PC-9 (cell line): ENCODE measurements around the gene LPAR4. TPM values are rescaled to one million over a fixed set of nuclear protein-coding genes. Genes with fewer than 3 reads are reported as not detected.

Source experiments
- BruUV-seq: library from RNA; stranded (reverse); fragments of 400-500 nt; replicated peaks from 2 replicates; lab custom pipeline; 2021; lab: Mats Ljungman, UMichigan
- CTCF ChIA-PET: fragments of 300-600 bp; sonication (Branson Sonifier 250); formaldehyde crosslinking; loops from one replicate; lab custom pipeline; 2022; ENCODE audit warnings: antibody characterized with exemption; lab: Charles Lee
- POLR2A ChIA-PET: fragments of 300-600 bp; sonication (Branson Sonifier 250); formaldehyde crosslinking; loops from one replicate; lab custom pipeline; 2022; ENCODE audit warnings: antibody characterized with exemption; ENCODE audit not compliant: unreplicated experiment; lab: Charles Lee
- DNase-seq, 2 experiments: peaks; one replicate each; pipeline versions ENCODE4 v3.0.0 to v3.0.0-alpha.2; 2015 to 2022; ENCODE audit warnings: mixed read lengths in 1 of 2
- H2AFZ ChIP-seq: fragments of 200-600 bp; sonication (generic); 2 replicates; pipeline ENCODE4 v1.8.1; 2017; ENCODE audit warnings: antibody characterized with exemption
- H3F3A ChIP-seq: fragments of 200-600 bp; sonication (generic); 2 replicates; pipeline ENCODE4 v1.8.1; 2017; ENCODE audit warnings: antibody characterized with exemption, mild to moderate bottlenecking, low read depth; ENCODE audit not compliant: insufficient read depth
- H3K27ac ChIP-seq: fragments of 200-600 bp; sonication (generic); 2 replicates; pipeline ENCODE4 v1.6.1; 2016; ENCODE audit warnings: mixed run types
- H3K27me3 ChIP-seq: fragments of 200-600 bp; sonication (generic); 2 replicates; pipeline ENCODE4 v1.6.1; 2016; ENCODE audit warnings: low read depth, mixed run types; ENCODE audit not compliant: insufficient read depth
- H3K36me3 ChIP-seq: fragments of 200-600 bp; sonication (generic); 2 replicates; pipeline ENCODE4 v1.6.1; 2016; ENCODE audit warnings: low read depth, mixed run types
- H3K4me1 ChIP-seq: fragments of 200-600 bp; sonication (generic); replicated peaks from 2 replicates; pipeline ENCODE4 v1.6.1; 2016; ENCODE audit warnings: mixed run types; ENCODE audit not compliant: insufficient read depth
- H3K4me2 ChIP-seq: fragments of 200-600 bp; sonication (generic); 2 replicates; pipeline ENCODE4 v1.6.1; 2017; ENCODE audit warnings: mixed run types
- H3K4me3 ChIP-seq: fragments of 200-600 bp; sonication (generic); 2 replicates; pipeline ENCODE4 v1.6.1; 2016; ENCODE audit warnings: mixed run types
- H3K79me2 ChIP-seq: fragments of 200-600 bp; sonication (generic); 2 replicates; pipeline ENCODE4 v1.6.1; 2017; ENCODE audit warnings: low read depth, mixed run types
- H3K9me2 ChIP-seq: fragments of 200-600 bp; sonication (generic); 2 replicates; pipeline ENCODE4 v1.8.1; 2017; ENCODE audit warnings: mild to moderate bottlenecking; ENCODE audit not compliant: insufficient read depth
- H3K9me3 ChIP-seq: fragments of 200-600 bp; sonication (generic); 2 replicates; pipeline ENCODE4 v1.8.1; 2016; ENCODE audit warnings: low read depth; ENCODE audit not compliant: insufficient read depth
- H4K20me1 ChIP-seq: fragments of 200-600 bp; sonication (generic); 2 replicates; pipeline ENCODE4 v1.8.1; 2017; ENCODE audit not compliant: insufficient read depth
- EZH2 ChIP-seq: fragments of 200-600 bp; sonication (generic); IDR thresholded peaks from 2 replicates; pipeline ENCODE4 v1.8.0; 2017; ENCODE audit warnings: antibody characterized with exemption, low read depth
- intact Hi-C: fragments of 100-400 bp; cut with micrococcal nuclease; formaldehyde crosslinking; loops from one replicate; pipeline ENCODE4 v1.10.0; 2022; ENCODE audit not compliant: unreplicated experiment
- total RNA-seq: library from RNA; stranded (reverse); gene quantifications from 2 replicates; pipeline ENCODE4 v1.2.3, GENCODE V29; 2021
- TF ChIP-seq, protein P1 (sequence below): fragments of 200-600 bp; sonication (generic); conservative IDR thresholded peaks from 2 replicates; pipeline ENCODE4 v1.6.1; 2017; ENCODE audit warnings: mixed run types, antibody characterized with exemption, mild to moderate bottlenecking, moderate library complexity

LPAR4 gene
- total RNA-seq, 1 experiment from 2014 or later: not detected

DNA sequence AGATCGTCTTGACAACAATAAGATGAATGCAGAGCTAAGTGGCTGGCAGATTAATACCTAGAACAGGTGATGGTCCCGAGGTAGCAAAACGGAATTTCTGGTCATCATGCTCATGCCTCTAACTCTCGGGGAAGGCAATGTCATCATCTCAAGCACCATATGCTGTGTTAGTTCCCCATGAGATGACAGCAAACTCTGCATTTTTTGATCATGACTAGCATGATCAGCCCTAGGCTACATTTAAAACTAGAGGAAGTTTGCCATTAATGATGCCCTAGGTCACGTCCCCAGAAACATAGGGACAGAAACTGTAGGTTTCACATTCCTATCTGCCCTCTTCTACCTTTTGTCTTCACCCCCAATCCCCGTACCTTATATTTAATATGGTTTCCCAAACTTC is 11.6 kb downstream of the LPAR4 start:
- BruUV-seq: no TSS peak
- ChIA-PET CTCF (no interaction called here), POLR2A (no interaction called here)
- Histone ChIP-seq H3K36me3 (no peaks in the 10 kb centered on the region), H3K9me3 (no peaks in the 10 kb centered on the region), H3K79me2 (no peaks in the 10 kb centered on the region), H3K4me1 (no peaks in the 10 kb centered on the region), H2AFZ (no peak overlapping the region), H4K20me1 (no peaks in the 10 kb centered on the region), H3F3A (no peaks in the 10 kb centered on the region), H3K27ac (no peak overlapping the region), H3K9me2 (no peaks in the 10 kb centered on the region), H3K4me3 (no peak overlapping the region), H3K27me3 (no peaks in the 10 kb centered on the region), H3K4me2 (no peak overlapping the region)
- no peak for TF ChIP-seq EZH2
- TF ChIP-seq, protein P1, sequence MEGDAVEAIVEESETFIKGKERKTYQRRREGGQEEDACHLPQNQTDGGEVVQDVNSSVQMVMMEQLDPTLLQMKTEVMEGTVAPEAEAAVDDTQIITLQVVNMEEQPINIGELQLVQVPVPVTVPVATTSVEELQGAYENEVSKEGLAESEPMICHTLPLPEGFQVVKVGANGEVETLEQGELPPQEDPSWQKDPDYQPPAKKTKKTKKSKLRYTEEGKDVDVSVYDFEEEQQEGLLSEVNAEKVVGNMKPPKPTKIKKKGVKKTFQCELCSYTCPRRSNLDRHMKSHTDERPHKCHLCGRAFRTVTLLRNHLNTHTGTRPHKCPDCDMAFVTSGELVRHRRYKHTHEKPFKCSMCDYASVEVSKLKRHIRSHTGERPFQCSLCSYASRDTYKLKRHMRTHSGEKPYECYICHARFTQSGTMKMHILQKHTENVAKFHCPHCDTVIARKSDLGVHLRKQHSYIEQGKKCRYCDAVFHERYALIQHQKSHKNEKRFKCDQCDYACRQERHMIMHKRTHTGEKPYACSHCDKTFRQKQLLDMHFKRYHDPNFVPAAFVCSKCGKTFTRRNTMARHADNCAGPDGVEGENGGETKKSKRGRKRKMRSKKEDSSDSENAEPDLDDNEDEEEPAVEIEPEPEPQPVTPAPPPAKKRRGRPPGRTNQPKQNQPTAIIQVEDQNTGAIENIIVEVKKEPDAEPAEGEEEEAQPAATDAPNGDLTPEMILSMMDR: no peak
- intact Hi-C loops: no loop called here
- no peak for DNase-seq

DNA sequence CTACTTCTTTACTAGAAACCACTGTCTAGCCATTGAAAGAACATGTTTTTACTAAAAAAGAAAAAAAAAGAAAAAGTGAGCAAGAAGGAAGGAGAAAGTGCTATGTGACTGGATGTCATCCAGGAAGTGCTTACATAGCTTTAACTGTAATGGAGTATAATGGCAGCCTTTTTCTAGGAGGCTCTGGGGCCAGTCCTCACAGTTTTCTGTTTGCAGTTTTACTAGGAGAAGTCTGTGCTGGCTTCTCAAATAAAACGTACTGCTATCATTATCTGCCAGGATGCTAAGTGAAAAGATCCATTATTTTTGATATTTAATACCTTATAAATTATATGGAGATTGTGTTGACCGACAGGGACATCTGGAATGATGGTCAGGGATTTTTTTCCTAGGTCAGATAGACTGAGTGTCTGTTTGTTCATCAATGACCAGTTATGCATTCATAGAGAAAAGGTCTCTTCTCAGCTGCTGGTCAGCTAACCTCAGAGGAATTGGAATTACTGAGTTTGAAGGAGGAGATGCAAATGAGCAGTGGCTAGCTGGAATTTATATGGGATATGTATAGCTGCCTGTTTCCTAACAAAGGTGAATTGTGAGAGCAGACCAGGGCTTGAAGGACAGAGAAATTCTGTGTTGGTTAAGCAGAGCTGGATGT is 21.7 kb downstream of the LPAR4 start:
- Histone ChIP-seq H3K27me3 (no peaks in the 10 kb centered on the region), H3K9me2 (no peaks in the 10 kb centered on the region), H3K4me1 (no peaks in the 10 kb centered on the region), H3K79me2 (no peaks in the 10 kb centered on the region), H3K4me2 (no peak overlapping the region), H2AFZ (no peak overlapping the region), H4K20me1 (no peaks in the 10 kb centered on the region), H3K4me3 (no peak overlapping the region), H3K36me3 (no peaks in the 10 kb centered on the region), H3F3A (no peaks in the 10 kb centered on the region), H3K27ac (no peak overlapping the region), H3K9me3 (no peaks in the 10 kb centered on the region)
- CTCF ChIA-PET: no interaction called here
- POLR2A ChIA-PET: no interaction called here
- intact Hi-C loops: no loop called here
- TF ChIP-seq, protein P1: no peak
- DNase-seq: no peak
- no TSS peak for BruUV-seq

DNA sequence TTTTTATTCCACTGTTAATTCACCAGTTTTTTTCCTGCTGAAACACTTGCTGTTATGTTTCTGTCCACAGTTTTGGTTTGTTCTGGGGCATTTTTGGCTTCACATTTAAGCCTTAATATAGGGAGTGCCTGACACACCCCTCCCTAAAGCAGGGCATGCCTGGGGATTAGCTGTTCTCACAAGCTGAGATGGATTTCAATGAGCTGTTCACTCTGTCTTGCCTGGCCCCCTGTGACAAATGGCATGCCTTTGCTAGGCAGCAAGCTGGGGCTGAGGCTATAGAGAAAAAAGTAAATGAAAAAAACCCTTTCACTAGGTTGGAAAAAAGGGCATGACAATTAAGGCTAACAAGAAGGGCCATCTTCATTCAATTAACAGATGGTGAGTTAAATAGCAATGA is 22.4 kb downstream of the LPAR4 start:
- Histone ChIP-seq H4K20me1 (no peaks in the 10 kb centered on the region), H3F3A (no peaks in the 10 kb centered on the region), H3K9me3 (no peaks in the 10 kb centered on the region), H2AFZ (no peak overlapping the region), H3K4me1 (no peaks in the 10 kb centered on the region), H3K79me2 (no peaks in the 10 kb centered on the region), H3K27ac (no peak overlapping the region), H3K4me2 (no peak overlapping the region), H3K9me2 (no peaks in the 10 kb centered on the region), H3K36me3 (no peaks in the 10 kb centered on the region), H3K27me3 (no peaks in the 10 kb centered on the region), H3K4me3 (no peak overlapping the region)
- BruUV-seq: no TSS peak
- POLR2A ChIA-PET: no interaction called here
- CTCF ChIA-PET: no interaction called here
- TF ChIP-seq EZH2: no peak
- TF ChIP-seq, protein P1: no peak
- intact Hi-C loops: no loop called here
- DNase-seq: no peak
